ENCODE measurements around the gene SSU72.

GRCh38 chr1:1622788-1623094, 48.1 kb upstream of the SSU72 start:
- no peak for TF ChIP-seq EZH2phosphoT487 (IDR thresholded peaks at IDR 0.05; ENCODE audit: borderline replicate concordance)
- no peak for TF ChIP-seq CTCF (conservative IDR thresholded peaks at IDR 0.05; ENCODE audit: low read length)

Data from Loucy (cell line).